Measurements from ENCODE around the gene PIGW. TPM values are rescaled to one million over a fixed set of nuclear protein-coding genes. Genes with fewer than 3 reads are reported as not detected.

The PIGW gene
- total and polyA plus RNA-seq, 2 of the 8 experiments (the other 6 are each of a cell fraction or from before 2014, with no cell fraction given) = 12.1 to 28.9 TPM

GRCh38 chr17:36576793-36577192 lies 42.0 kb downstream of the PIGW start (continued):
- TF ChIP-seq CHD2 (IDR thresholded peaks at IDR 0.05; ENCODE audit: low read length) (no peak), FOSL1 (IDR thresholded peaks at IDR 0.05; ENCODE audit: insufficient read depth, low read depth, low read length) (no peak)

All from H1 (cell line).